Measurements from ENCODE around the gene PNMA6F. TPM values are rescaled to one million over a fixed set of nuclear protein-coding genes. Genes with fewer than 3 reads are reported as not detected.

PNMA6F gene
- total and polyA plus RNA-seq, 2 of the 8 experiments (the other 6 are each of a cell fraction or from before 2014, with no cell fraction given) = 0.12 to 0.22 TPM

GRCh38 chrX:153347530-153347929 is 26.0 kb upstream of the PNMA6F start (continued):
- TF ChIP-seq, protein P1, sequence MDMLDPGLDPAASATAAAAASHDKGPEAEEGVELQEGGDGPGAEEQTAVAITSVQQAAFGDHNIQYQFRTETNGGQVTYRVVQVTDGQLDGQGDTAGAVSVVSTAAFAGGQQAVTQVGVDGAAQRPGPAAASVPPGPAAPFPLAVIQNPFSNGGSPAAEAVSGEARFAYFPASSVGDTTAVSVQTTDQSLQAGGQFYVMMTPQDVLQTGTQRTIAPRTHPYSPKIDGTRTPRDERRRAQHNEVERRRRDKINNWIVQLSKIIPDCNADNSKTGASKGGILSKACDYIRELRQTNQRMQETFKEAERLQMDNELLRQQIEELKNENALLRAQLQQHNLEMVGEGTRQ (IDR thresholded peaks at IDR 0.05; ENCODE audit: low read length) = no peak
- TF ChIP-seq NRF1 (IDR thresholded peaks at IDR 0.05; ENCODE audit: low read depth, low read length) = no peak
- TF ChIP-seq, protein P2, sequence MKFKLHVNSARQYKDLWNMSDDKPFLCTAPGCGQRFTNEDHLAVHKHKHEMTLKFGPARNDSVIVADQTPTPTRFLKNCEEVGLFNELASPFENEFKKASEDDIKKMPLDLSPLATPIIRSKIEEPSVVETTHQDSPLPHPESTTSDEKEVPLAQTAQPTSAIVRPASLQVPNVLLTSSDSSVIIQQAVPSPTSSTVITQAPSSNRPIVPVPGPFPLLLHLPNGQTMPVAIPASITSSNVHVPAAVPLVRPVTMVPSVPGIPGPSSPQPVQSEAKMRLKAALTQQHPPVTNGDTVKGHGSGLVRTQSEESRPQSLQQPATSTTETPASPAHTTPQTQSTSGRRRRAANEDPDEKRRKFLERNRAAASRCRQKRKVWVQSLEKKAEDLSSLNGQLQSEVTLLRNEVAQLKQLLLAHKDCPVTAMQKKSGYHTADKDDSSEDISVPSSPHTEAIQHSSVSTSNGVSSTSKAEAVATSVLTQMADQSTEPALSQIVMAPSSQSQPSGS (IDR thresholded peaks at IDR 0.05; ENCODE audit: low read length) = no peak

Measured in H1 (cell line).